Mammary epithelial cell (primary cell): Measurements from ENCODE around the gene ARHGAP42.

Source experiments
- EZH2 ChIP-seq: IDR thresholded peaks from 2 replicates; pipeline ENCODE4 v1.6.1; 2012; ENCODE audit warnings: low read length, inconsistent platforms, borderline replicate concordance
- TF ChIP-seq, protein P1 (sequence below), 2 donors: IDR thresholded peaks in 1 of 2; conservative IDR thresholded peaks in 1 of 2; 2 replicates each; pipeline ENCODE4 v1.5.1; 2011 to 2012; ENCODE audit warnings: inconsistent platforms in 2 of 2, low read length in 2 of 2, mild to moderate bottlenecking in 2 of 2, control low read depth in 1 of 2, low read depth in 1 of 2; ENCODE audit not compliant: insufficient read depth in 1 of 2; ENCODE audit errors: extremely low read depth in 1 of 2

DNA sequence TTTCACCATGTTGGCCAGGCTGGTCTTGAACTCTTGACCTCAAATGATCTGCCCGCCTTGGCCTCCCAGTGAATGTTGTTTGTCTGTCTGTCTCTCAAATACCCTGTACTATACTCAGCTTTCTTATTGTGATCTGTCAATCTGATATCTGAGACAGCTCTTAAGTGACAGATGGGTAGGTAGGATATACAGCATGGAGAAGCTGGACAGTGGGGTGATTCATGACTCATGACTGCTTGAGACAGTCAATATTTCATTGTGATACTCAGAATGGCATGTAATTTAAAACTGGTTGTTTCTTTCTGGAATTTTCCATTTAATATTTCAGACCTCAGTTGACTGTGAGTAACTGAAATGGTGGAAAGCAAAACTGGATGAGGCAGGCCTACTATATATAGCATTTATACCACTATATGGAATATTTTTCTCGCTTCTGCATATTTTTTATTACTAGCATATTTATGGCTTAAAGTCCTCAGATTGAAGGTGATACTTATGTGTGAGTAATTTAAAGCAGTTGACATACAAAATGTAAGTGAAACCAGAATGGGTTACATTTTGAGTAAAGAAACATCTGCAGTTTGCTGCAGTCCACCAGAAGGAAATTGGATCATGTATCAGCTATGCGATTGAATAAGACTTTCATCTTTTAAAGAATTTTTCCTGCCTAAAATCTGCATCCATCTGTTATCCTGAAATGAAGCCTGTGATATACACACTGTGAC lies 22.3 kb downstream of the ARHGAP42 start:
- TF ChIP-seq, protein P1, sequence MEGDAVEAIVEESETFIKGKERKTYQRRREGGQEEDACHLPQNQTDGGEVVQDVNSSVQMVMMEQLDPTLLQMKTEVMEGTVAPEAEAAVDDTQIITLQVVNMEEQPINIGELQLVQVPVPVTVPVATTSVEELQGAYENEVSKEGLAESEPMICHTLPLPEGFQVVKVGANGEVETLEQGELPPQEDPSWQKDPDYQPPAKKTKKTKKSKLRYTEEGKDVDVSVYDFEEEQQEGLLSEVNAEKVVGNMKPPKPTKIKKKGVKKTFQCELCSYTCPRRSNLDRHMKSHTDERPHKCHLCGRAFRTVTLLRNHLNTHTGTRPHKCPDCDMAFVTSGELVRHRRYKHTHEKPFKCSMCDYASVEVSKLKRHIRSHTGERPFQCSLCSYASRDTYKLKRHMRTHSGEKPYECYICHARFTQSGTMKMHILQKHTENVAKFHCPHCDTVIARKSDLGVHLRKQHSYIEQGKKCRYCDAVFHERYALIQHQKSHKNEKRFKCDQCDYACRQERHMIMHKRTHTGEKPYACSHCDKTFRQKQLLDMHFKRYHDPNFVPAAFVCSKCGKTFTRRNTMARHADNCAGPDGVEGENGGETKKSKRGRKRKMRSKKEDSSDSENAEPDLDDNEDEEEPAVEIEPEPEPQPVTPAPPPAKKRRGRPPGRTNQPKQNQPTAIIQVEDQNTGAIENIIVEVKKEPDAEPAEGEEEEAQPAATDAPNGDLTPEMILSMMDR (conservative IDR thresholded peaks at IDR 0.05 in 1 of 2, IDR thresholded peaks at IDR 0.05 in 1 of 2; ENCODE audit: extremely low read depth in 1 of 2, insufficient read depth in 1 of 2, low read depth in 1 of 2, low read length in 2 of 2), result no peak
- no peak for TF ChIP-seq EZH2
